HL-60 (cell line): ENCODE measurements around the gene AHSP.

ENCODE experiments used
- GABPA ChIP-seq: IDR thresholded peaks from 2 replicates; pipeline ENCODE4 v1.6.1; 2012; ENCODE audit warnings: low read depth
- POLR2AphosphoS5 ChIP-seq: IDR thresholded peaks from 2 replicates; pipeline ENCODE4 v1.6.1; 2012; ENCODE audit warnings: low read depth
- TF ChIP-seq, protein P1 (sequence below): IDR thresholded peaks from one replicate; pipeline ENCODE4 v1.5.1; 2011; ENCODE audit warnings: low read length, control low read depth, inconsistent platforms; ENCODE audit not compliant: insufficient read depth

DNA sequence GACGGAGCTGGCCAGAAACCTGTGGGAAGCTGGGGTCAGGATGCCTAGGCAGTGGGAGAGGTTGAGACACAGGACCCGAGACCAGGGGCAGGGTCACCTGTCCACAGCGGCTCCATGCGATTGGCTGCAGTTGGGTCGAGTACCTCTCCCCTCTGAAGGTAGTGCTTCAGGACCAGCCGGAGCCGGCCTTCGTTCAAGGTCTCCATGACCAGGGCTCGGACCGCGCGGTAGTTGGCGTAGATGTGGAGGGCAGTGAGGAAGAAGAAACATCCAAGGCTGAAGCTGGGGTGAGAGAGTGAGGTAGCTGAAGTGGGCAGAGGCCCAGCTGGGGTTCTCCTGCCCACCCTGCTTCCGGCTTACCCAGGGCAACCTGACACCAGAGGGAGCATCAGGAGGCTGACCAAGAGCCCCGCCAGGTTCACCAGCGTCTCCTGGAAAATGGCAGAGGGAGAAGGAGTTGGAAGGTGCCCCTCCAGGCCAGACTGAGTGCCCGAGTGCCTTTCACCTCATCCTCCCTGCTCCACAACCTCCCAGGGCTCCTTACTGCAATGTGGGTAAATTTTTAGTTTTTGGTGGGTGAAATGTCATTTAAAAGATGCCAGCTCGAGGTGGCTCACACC lies 34.1 kb upstream of the AHSP start:
- TF ChIP-seq, protein P1, sequence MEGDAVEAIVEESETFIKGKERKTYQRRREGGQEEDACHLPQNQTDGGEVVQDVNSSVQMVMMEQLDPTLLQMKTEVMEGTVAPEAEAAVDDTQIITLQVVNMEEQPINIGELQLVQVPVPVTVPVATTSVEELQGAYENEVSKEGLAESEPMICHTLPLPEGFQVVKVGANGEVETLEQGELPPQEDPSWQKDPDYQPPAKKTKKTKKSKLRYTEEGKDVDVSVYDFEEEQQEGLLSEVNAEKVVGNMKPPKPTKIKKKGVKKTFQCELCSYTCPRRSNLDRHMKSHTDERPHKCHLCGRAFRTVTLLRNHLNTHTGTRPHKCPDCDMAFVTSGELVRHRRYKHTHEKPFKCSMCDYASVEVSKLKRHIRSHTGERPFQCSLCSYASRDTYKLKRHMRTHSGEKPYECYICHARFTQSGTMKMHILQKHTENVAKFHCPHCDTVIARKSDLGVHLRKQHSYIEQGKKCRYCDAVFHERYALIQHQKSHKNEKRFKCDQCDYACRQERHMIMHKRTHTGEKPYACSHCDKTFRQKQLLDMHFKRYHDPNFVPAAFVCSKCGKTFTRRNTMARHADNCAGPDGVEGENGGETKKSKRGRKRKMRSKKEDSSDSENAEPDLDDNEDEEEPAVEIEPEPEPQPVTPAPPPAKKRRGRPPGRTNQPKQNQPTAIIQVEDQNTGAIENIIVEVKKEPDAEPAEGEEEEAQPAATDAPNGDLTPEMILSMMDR = no peak
- TF ChIP-seq GABPA (no peak), POLR2AphosphoS5 (no peak)
